H1 (cell line): ENCODE data around the gene ERI3.

ENCODE experiments used
- ATF3 ChIP-seq: IDR thresholded peaks from 2 replicates; pipeline ENCODE4 v1.6.1; 2011; ENCODE audit warnings: low read depth, mild to moderate bottlenecking, low read length; ENCODE audit not compliant: insufficient read depth
- CBX5 ChIP-seq: fragments of 300-800, 300-1000 bp; sonication (generic); IDR thresholded peaks from 2 replicates; pipeline ENCODE4 v1.7.1; 2016; ENCODE audit warnings: antibody characterized with exemption, low read length, low read depth
- CTCF ChIP-seq, 3 experiments: IDR thresholded peaks; 1 replicate in 2 of 3; 2 replicates in 1 of 3; pipeline versions ENCODE4 v1.5.1 to v1.6.1; 2011; ENCODE audit warnings: low read length in 3 of 3, mild to moderate bottlenecking in 3 of 3, inconsistent platforms in 2 of 3, low read depth in 1 of 3, moderate library complexity in 1 of 3; ENCODE audit not compliant: insufficient read depth in 1 of 3; ENCODE audit errors: control extremely low read depth in 1 of 3
- E2F6 ChIP-seq: IDR thresholded peaks from 2 replicates; pipeline ENCODE4 v1.6.1; 2012; ENCODE audit warnings: inconsistent platforms
- EGR1 ChIP-seq: IDR thresholded peaks from 2 replicates; pipeline ENCODE4 v1.6.1; 2011; ENCODE audit warnings: low read depth, low read length, borderline replicate concordance
- EZH2 ChIP-seq: fragments of 200-600 bp; sonication (generic); IDR thresholded peaks from 2 replicates; pipeline ENCODE4 v1.7.1; 2012; ENCODE audit warnings: low read depth, mild to moderate bottlenecking, moderate library complexity, low read length, inconsistent platforms; ENCODE audit not compliant: severe bottlenecking
- MAX ChIP-seq: IDR thresholded peaks from 2 replicates; pipeline ENCODE4 v1.6.1; 2012; ENCODE audit warnings: inconsistent platforms
- POLR2AphosphoS5 ChIP-seq: IDR thresholded peaks from 2 replicates; pipeline ENCODE4 v1.6.1; 2011; ENCODE audit warnings: low read depth, low read length

GRCh38 chr1:44225761-44226160, 129.3 kb downstream of the ERI3 start:
- no peak for TF ChIP-seq CTCF (IDR thresholded peaks at IDR 0.05; ENCODE audit: control extremely low read depth in 1 of 3, insufficient read depth in 1 of 3, low read depth in 1 of 3, low read length in 3 of 3)
- TF ChIP-seq CBX5: no peak
- no peak for TF ChIP-seq MAX
- TF ChIP-seq POLR2AphosphoS5: no peak
- no peak for TF ChIP-seq E2F6
- TF ChIP-seq ATF3: no peak
- no peak for TF ChIP-seq EGR1
- TF ChIP-seq EZH2: no peak
